Fibroblast of gingiva (primary cell): ENCODE data around the gene PLPP1.
A peak's percentile ranks its signal among the peaks of the same experiment; 100 is the strongest.
"Not testable (repeated sequence)": the region's sequence is repeated elsewhere in the genome, so short reads cannot be mapped to it uniquely, and the experiment has no call there.

Source experiments
- DNase-seq: peaks from one replicate; pipeline ENCODE4 v3.0.0-alpha.2; 2011; ENCODE audit warnings: low read depth

The PLPP1 gene

GRCh38 chr5:55505711-55506110 is 29.1 kb downstream of the PLPP1 start:
- not testable (repeated sequence) for DNase-seq

- DNase-seq = not testable (repeated sequence)
Measured at GRCh38 chr5:55503917-55504316, 30.8 kb downstream of the PLPP1 start.

- no peak for DNase-seq
Measured at GRCh38 chr5:55502759-55503158, 32.0 kb downstream of the PLPP1 start.

GRCh38 chr5:55498457-55498856 is 36.3 kb downstream of the PLPP1 start:
- no peak for DNase-seq

- no peak for DNase-seq
Measured at GRCh38 chr5:55497712-55498111, 37.1 kb downstream of the PLPP1 start.

- no peak for DNase-seq
Measured at GRCh38 chr5:55495216-55495615, 39.5 kb downstream of the PLPP1 start.

GRCh38 chr5:55492449-55492848 is 42.3 kb downstream of the PLPP1 start:
- no peak for DNase-seq

- no peak for DNase-seq
Measured at GRCh38 chr5:55485073-55485472, 49.7 kb downstream of the PLPP1 start.

GRCh38 chr5:55484531-55484930 is 50.2 kb downstream of the PLPP1 start:
- no peak for DNase-seq

GRCh38 chr5:55483885-55484284 is 50.9 kb downstream of the PLPP1 start:
- DNase-seq = no peak

- DNase-seq = no peak
Measured at GRCh38 chr5:55481293-55481855, 53.4 kb downstream of the PLPP1 start.

GRCh38 chr5:55480781-55481180 is 54.0 kb downstream of the PLPP1 start:
- peak; percentile 22 for DNase-seq

- no peak for DNase-seq
Measured at GRCh38 chr5:55472642-55473041, 62.1 kb downstream of the PLPP1 start.

- no peak for DNase-seq
Measured at GRCh38 chr5:55471468-55471867, 63.3 kb downstream of the PLPP1 start.

- no peak for DNase-seq
Measured at GRCh38 chr5:55470282-55470681, 64.5 kb downstream of the PLPP1 start.

GRCh38 chr5:55469839-55470238 is 64.9 kb downstream of the PLPP1 start:
- no peak for DNase-seq

GRCh38 chr5:55467862-55468551 is 66.8 kb downstream of the PLPP1 start:
- DNase-seq = no peak

GRCh38 chr5:55463613-55464012 is 71.2 kb downstream of the PLPP1 start:
- no peak for DNase-seq

GRCh38 chr5:55459572-55459971 is 75.2 kb downstream of the PLPP1 start:
- no peak for DNase-seq

GRCh38 chr5:55456216-55456895 is 78.4 kb downstream of the PLPP1 start:
- no peak for DNase-seq

GRCh38 chr5:55454282-55454681 is 80.5 kb downstream of the PLPP1 start:
- no peak for DNase-seq

GRCh38 chr5:55453211-55453610 is 81.6 kb downstream of the PLPP1 start:
- no peak for DNase-seq

GRCh38 chr5:55451976-55452375 is 82.8 kb downstream of the PLPP1 start:
- DNase-seq = no peak
